CD4-positive, alpha-beta T cell (primary cell): ENCODE measurements around the gene PRR29. TPM values are rescaled to one million over a fixed set of nuclear protein-coding genes. Genes with fewer than 3 reads are reported as not detected.

ENCODE experiments used
- ATAC-seq: fragments of 200-7000 bp; cut with Tn5 transposase; one replicate; pipeline ENCODE4 v1.10.0; 2022; ENCODE audit warnings: mild to moderate bottlenecking; ENCODE audit not compliant: poor library complexity
- CTCF ChIA-PET: fragments of 350-600 bp; sonication (Branson Sonifier 250); formaldehyde crosslinking; loops from one replicate; lab custom pipeline; 2021; ENCODE audit warnings: antibody characterized with exemption, inconsistent platforms; lab: Charles Lee
- POLR2A ChIA-PET: fragments of 350-600 bp; sonication (Branson Sonifier 250); formaldehyde crosslinking; loops from one replicate; lab custom pipeline; 2021; ENCODE audit warnings: antibody characterized with exemption, inconsistent platforms; lab: Charles Lee
- DNase-seq, 14 experiments: peaks; one replicate each; pipeline ENCODE4 v3.0.0-alpha.2; 2013 to 2020; ENCODE audit warnings: mixed read lengths in 2 of 14
- H3K27ac ChIP-seq, 2 donors: one replicate each; pipeline versions ENCODE4 v1.5.1 to v1.7.0; 2013; ENCODE audit warnings: low read length in 2 of 2, low read depth in 1 of 2, mild to moderate bottlenecking in 1 of 2
- H3K27me3 ChIP-seq, 2 experiments: 1 replicate in 1 of 2; 2 replicates in 1 of 2; pipeline versions ENCODE4 v1.6.1 to v1.7.0; 2013; ENCODE audit warnings: low read length in 2 of 2, control low read depth in 1 of 2, mild to moderate bottlenecking in 1 of 2, moderate library complexity in 1 of 2; ENCODE audit not compliant: insufficient read depth in 2 of 2, control insufficient read depth in 1 of 2
- H3K36me3 ChIP-seq: one replicate; pipeline ENCODE4 v1.6.1; 2013; ENCODE audit warnings: low read length, control low read depth; ENCODE audit not compliant: insufficient read depth
- H3K4me1 ChIP-seq: one replicate; pipeline ENCODE4 v1.6.1; 2013; ENCODE audit warnings: low read length, control low read depth; ENCODE audit not compliant: insufficient read depth
- H3K4me3 ChIP-seq: one replicate; pipeline ENCODE4 v1.5.1; 2013; ENCODE audit warnings: mild to moderate bottlenecking, low read length, moderate library complexity
- H3K9me3 ChIP-seq, 2 experiments: 1 replicate in 1 of 2; 2 replicates in 1 of 2; pipeline versions ENCODE4 v1.6.1 to v1.7.0; 2013; ENCODE audit warnings: low read length in 2 of 2, mild to moderate bottlenecking in 2 of 2, control low read depth in 1 of 2, moderate library complexity in 1 of 2; ENCODE audit not compliant: control insufficient read depth in 1 of 2, insufficient read depth in 1 of 2
- H3K27ac Mint-ChIP-seq: one replicate; pipeline ENCODE4 v1.8.0; 2020; ENCODE audit warnings: mixed read lengths
- H3K27me3 Mint-ChIP-seq: one replicate; pipeline ENCODE4 v1.8.0; 2021; ENCODE audit warnings: mixed read lengths
- H3K36me3 Mint-ChIP-seq: one replicate; pipeline ENCODE4 v1.8.0; 2021; ENCODE audit warnings: low read depth, mixed read lengths
- H3K4me1 Mint-ChIP-seq: one replicate; pipeline ENCODE4 v1.8.0; 2021; ENCODE audit warnings: low read depth, mixed read lengths
- H3K4me3 Mint-ChIP-seq: one replicate; pipeline ENCODE4 v1.8.0; 2020; ENCODE audit warnings: mild to moderate bottlenecking, mixed read lengths
- H3K9me3 Mint-ChIP-seq: one replicate; pipeline ENCODE4 v1.8.0; 2020; ENCODE audit warnings: mixed read lengths
- intact Hi-C, 2 experiments: fragments of 100-400 bp; cut with DNase I in 1 of 2; cut with micrococcal nuclease in 1 of 2; formaldehyde crosslinking; loops; one replicate each; pipeline versions ENCODE4 v1.15.1 to v1.9.0; 2023 to 2025; cut with DNase I, micrococcal nuclease
- total RNA-seq, 174 experiments: library from RNA in 2 of 174; stranded (reverse) in 2 of 174; gene quantifications; one replicate each; pipeline ENCODE4 v1.2.3 and lab custom pipeline; 2021 to 2026
- TF ChIP-seq, protein P1 (sequence below): fragments of 200-600 bp; IDR thresholded peaks from one replicate; pipeline ENCODE4 v1.8.0; 2022; ENCODE audit warnings: antibody characterized with exemption, mild to moderate bottlenecking

Gene PRR29
- total RNA-seq, 2 experiments from 2014 or later, result 0.56 to 0.71 TPM

DNA sequence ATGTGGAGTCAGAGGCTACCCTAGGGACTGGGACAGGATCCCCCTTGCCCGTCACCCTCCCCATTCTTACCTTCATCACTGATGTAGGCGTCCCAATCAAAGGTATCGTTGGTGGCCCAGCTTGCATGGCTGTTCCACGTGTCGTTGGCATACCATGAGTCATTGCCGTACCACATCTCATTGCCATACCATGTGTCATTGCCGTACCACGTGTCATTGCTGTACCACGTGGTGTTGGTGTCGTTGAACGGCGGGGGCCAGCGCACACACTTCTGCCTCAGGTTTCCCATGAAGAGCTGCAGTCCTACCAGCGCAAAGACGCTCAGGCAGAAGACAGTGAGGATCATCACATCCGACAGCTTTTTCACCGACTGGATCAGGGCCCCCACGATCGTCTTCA lies 30.2 kb upstream of the PRR29 start:
- ChIA-PET POLR2A (no interaction called here), CTCF (interaction anchor here (0.6 kb wide), 1 partner anchor 32 kb away, joined by 3 read pairs; no protein-coding TSS in a partner anchor)
- H3K9me3 Mint-ChIP-seq, result no peaks in the 10 kb centered on the region
- TF ChIP-seq, protein P1, sequence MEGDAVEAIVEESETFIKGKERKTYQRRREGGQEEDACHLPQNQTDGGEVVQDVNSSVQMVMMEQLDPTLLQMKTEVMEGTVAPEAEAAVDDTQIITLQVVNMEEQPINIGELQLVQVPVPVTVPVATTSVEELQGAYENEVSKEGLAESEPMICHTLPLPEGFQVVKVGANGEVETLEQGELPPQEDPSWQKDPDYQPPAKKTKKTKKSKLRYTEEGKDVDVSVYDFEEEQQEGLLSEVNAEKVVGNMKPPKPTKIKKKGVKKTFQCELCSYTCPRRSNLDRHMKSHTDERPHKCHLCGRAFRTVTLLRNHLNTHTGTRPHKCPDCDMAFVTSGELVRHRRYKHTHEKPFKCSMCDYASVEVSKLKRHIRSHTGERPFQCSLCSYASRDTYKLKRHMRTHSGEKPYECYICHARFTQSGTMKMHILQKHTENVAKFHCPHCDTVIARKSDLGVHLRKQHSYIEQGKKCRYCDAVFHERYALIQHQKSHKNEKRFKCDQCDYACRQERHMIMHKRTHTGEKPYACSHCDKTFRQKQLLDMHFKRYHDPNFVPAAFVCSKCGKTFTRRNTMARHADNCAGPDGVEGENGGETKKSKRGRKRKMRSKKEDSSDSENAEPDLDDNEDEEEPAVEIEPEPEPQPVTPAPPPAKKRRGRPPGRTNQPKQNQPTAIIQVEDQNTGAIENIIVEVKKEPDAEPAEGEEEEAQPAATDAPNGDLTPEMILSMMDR, result no peak
- no peak overlapping the region for H3K4me3 ChIP-seq
- H3K27ac ChIP-seq, result no peak overlapping the region
- no peaks in the 10 kb centered on the region for H3K36me3 ChIP-seq
- no peaks in the 10 kb centered on the region for H3K36me3 Mint-ChIP-seq
- H3K4me1 Mint-ChIP-seq, result peaks cover 10% of the 10 kb centered on the region
- peaks cover 9% of the 10 kb centered on the region for H3K4me1 ChIP-seq
- H3K27ac Mint-ChIP-seq, result no peak overlapping the region
- no peak for ATAC-seq
- no peaks in the 10 kb centered on the region for H3K9me3 ChIP-seq
- no peaks in the 10 kb centered on the region for H3K27me3 Mint-ChIP-seq
- DNase-seq, result no peak
- no peaks in the 10 kb centered on the region for H3K27me3 ChIP-seq
- intact Hi-C loops, result no loop called here
- H3K4me3 Mint-ChIP-seq, result no peak overlapping the region

GRCh38 chr17:63969278-63969677 lies 28.9 kb upstream of the PRR29 start:
- no peaks in the 10 kb centered on the region for H3K36me3 Mint-ChIP-seq
- no peak overlapping the region for H3K4me3 Mint-ChIP-seq
- POLR2A ChIA-PET, result no interaction called here
- no peak for ATAC-seq
- no peak overlapping the region for H3K27ac Mint-ChIP-seq
- Histone ChIP-seq H3K27ac (no peak overlapping the region), H3K36me3 (no peaks in the 10 kb centered on the region), H3K27me3 (no peaks in the 10 kb centered on the region), H3K4me3 (no peak overlapping the region), H3K4me1 (peaks cover 9% of the 10 kb centered on the region), H3K9me3 (no peaks in the 10 kb centered on the region)
- no peak for DNase-seq
- CTCF ChIA-PET, result no interaction called here
- peaks cover 10% of the 10 kb centered on the region for H3K4me1 Mint-ChIP-seq
- intact Hi-C loops, result no loop called here
- H3K27me3 Mint-ChIP-seq, result no peaks in the 10 kb centered on the region
- TF ChIP-seq, protein P1, result no peak
- no peaks in the 10 kb centered on the region for H3K9me3 Mint-ChIP-seq

GRCh38 chr17:63972796-63973195 lies 25.4 kb upstream of the PRR29 start, which contains the start of gene SCN4A:
SCN4A (minus strand) TSS chr17:63972918; CDS start chr17:63972841, 77 bp downstream.
- Histone ChIP-seq H3K27me3 (peaks cover 0 to 3% of the 10 kb centered on the region in 2 experiments), H3K4me3 (no peak within 1 kb of the TSS), H3K4me1 (no peaks in the 10 kb centered on the region), H3K9me3 (no peaks in the 10 kb centered on the region), H3K27ac (no peak within 1 kb of the TSS), H3K36me3 (no peaks in the 10 kb centered on the region)
- H3K36me3 Mint-ChIP-seq, result no peaks in the 10 kb centered on the region
- ChIA-PET POLR2A (no interaction called here), CTCF (no interaction called here)
- H3K27ac Mint-ChIP-seq, result no peak within 1 kb of the TSS
- DNase-seq (no peak), ATAC-seq (no peak)
- no peaks in the 10 kb centered on the region for H3K27me3 Mint-ChIP-seq
- H3K9me3 Mint-ChIP-seq, result no peaks in the 10 kb centered on the region
- no peak within 1 kb of the TSS for H3K4me3 Mint-ChIP-seq
- H3K4me1 Mint-ChIP-seq, result no peaks in the 10 kb centered on the region
- intact Hi-C loops, result no loop called here
- TF ChIP-seq, protein P1, result no peak
